Esophagus muscularis mucosa (tissue), 4 donors: ENCODE results near the gene NXPE1. TPM values are rescaled to one million over a fixed set of nuclear protein-coding genes. Genes with fewer than 3 reads are reported as not detected.
A peak's percentile ranks its signal among the peaks of the same experiment; 100 is the strongest.
"Not testable (repeated sequence)": the region's sequence is repeated elsewhere in the genome, so short reads cannot be mapped to it uniquely, and the experiment has no call there.

Source experiments
- DNase-seq: peaks from one replicate; pipeline ENCODE4 v3.0.0-alpha.2; 2017; ENCODE audit errors: extremely low spot score
- H3K27ac ChIP-seq, 4 donors: fragments of 200-600 bp; sonication (generic); replicated peaks in 1 of 4; 1 replicate in 3 of 4; 2 replicates in 1 of 4; pipeline ENCODE4 v1.5.1; 2016 to 2019; ENCODE audit warnings: mild to moderate bottlenecking in 1 of 4
- H3K27me3 ChIP-seq, 4 donors: fragments of 200-600 bp; sonication (generic); one replicate each; pipeline versions ENCODE4 v1.5.1 to v1.6.0; 2016 to 2019
- H3K36me3 ChIP-seq, 4 donors: fragments of 200-600 bp; sonication (generic); one replicate each; pipeline ENCODE4 v1.5.1; 2016 to 2019
- H3K4me1 ChIP-seq, 4 donors: fragments of 200-600 bp; sonication (generic); one replicate each; pipeline ENCODE4 v1.5.1; 2016 to 2019
- H3K4me3 ChIP-seq, 4 donors: fragments of 200-600 bp; sonication (generic); 1 replicate in 2 of 4; 2 replicates in 2 of 4; pipeline ENCODE4 v1.5.1; 2016 to 2019; ENCODE audit warnings: mild to moderate bottlenecking in 4 of 4, moderate library complexity in 1 of 4
- H3K9me3 ChIP-seq, 4 donors: fragments of 200-600 bp; sonication (generic); 1 replicate in 3 of 4; 2 replicates in 1 of 4; pipeline ENCODE4 v1.5.1; 2016 to 2019
- EP300 ChIP-seq: sonication (generic); formaldehyde crosslinking; IDR thresholded peaks from one replicate; pipeline ENCODE4 v1.6.1; 2017; ENCODE audit warnings: antibody characterized with exemption
- POLR2A ChIP-seq: fragments of 450-650 bp; IDR thresholded peaks from one replicate; pipeline ENCODE4 v1.6.1; 2017; ENCODE audit warnings: antibody characterized with exemption, moderate library complexity, mild to moderate bottlenecking, low read depth
- POLR2AphosphoS5 ChIP-seq, 2 donors: sonication (generic); formaldehyde crosslinking; IDR thresholded peaks; one replicate each; pipeline ENCODE4 v1.6.1; 2017; ENCODE audit warnings: antibody characterized with exemption in 2 of 2
- WGBS: methylation state at CpG from one replicate; pipeline ENCODE4 v1.1.5; 2018; 5-methylcytosine and 5-hydroxymethylcytosine counted together
- intact Hi-C: fragments of 100-400 bp; cut with DNase I; formaldehyde crosslinking; loops from one replicate; pipeline ENCODE4 v1.15.1; 2023
- total RNA-seq, 4 donors: library from RNA; depleted of rRNA; stranded (reverse); fragments of >200 nt; gene quantifications; one replicate each; pipeline versions ENCODE4 v1.1.0 to v1.2.1, GENCODE V29; 2016
- TF ChIP-seq, protein P1 (sequence below), 3 experiments: fragments of 200-600 bp in 2 of 3; fragments of 450-650 bp in 1 of 3; sonication (generic) in 2 of 3; IDR thresholded peaks; one replicate each; pipeline ENCODE4 v1.5.1; 2017 to 2019; ENCODE audit warnings: antibody characterized with exemption in 3 of 3, mild to moderate bottlenecking in 2 of 3, moderate library complexity in 1 of 3

The NXPE1 gene
- total RNA-seq, result not detected

DNA sequence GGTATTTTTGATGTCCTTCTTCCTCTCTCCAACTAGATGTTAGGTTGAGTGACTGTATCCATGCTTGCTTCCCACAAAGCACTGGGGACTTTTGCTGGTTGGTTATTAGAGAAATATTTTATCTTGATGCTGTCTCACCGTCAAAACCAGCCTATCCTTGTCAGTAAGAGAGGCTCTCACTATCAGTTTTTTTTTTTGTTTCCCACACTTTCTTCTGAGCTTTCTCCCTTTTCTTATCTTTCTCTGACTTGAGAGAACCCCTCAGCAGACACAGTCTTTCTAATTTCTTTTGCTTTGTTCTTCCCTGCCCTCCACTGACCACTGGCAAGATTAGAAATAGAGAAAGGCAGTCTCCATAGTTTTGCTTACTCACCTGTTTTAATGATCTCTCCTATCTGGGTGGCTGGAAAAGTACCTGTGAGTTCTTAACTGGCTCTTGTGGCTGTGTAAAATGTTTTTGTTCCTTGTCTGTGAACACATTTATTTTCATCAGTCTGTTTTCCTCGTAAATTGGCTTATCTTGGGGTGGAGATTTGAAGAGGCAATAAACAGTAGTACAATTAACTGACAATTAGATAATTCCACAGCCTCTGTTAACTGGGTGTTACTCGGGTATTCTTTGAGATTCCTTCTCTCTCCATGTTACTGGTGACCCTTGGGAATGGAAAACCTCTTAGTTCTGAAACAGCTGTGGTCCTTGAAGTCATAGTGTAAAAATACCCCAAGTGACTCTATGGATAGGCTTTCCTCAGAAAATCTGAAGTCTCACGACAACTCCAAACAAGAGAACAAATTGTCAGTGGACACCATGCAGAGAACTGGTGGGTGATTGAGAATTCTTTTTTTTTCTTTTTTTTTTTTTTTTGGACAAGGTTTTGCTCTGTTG is at the start of gene NXPE1:
NXPE1 (minus strand) TSS at position 457 of the 886 bp plus-strand sequence. CDS start 8,680 bp downstream, outside the sequence.
- Histone ChIP-seq H3K36me3 (no peaks in the 10 kb centered on the region), H3K4me1 (no peaks in the 10 kb centered on the region), H3K4me3 (no peak within 1 kb of the TSS), H3K27ac (no peak within 1 kb of the TSS), H3K9me3 (no peaks in the 10 kb centered on the region), H3K27me3 (no peaks in the 10 kb centered on the region)
- TF ChIP-seq POLR2AphosphoS5 (IDR thresholded peaks at IDR 0.05), result no peak
- TF ChIP-seq EP300, result no peak
- TF ChIP-seq POLR2A, result no peak
- TF ChIP-seq, protein P1, sequence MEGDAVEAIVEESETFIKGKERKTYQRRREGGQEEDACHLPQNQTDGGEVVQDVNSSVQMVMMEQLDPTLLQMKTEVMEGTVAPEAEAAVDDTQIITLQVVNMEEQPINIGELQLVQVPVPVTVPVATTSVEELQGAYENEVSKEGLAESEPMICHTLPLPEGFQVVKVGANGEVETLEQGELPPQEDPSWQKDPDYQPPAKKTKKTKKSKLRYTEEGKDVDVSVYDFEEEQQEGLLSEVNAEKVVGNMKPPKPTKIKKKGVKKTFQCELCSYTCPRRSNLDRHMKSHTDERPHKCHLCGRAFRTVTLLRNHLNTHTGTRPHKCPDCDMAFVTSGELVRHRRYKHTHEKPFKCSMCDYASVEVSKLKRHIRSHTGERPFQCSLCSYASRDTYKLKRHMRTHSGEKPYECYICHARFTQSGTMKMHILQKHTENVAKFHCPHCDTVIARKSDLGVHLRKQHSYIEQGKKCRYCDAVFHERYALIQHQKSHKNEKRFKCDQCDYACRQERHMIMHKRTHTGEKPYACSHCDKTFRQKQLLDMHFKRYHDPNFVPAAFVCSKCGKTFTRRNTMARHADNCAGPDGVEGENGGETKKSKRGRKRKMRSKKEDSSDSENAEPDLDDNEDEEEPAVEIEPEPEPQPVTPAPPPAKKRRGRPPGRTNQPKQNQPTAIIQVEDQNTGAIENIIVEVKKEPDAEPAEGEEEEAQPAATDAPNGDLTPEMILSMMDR (IDR thresholded peaks at IDR 0.05), result no peak
- intact Hi-C loops, result no loop called here
- DNase-seq, result no peak
- 81% methylated on average over 4 of the region's 4 CpGs for WGBS

DNA sequence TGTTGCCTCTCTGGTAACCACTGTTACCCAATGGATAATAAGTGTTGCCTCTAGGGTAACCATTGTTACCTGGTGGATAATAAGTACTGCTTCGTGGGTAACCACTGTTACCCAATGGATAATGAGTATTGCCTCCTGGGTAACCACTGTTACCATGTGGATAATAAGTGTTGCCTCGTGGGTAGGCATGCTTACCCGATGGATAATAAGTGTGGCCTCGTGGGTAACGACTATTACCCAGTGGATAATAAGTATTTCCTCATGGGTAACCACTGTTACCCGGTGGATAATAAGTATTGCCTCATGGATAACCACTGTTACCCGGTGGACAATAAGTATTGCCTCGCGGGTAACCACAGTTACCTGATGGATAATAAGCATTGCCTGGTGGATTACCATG is 49.7 kb upstream of the NXPE1 start:
- TF ChIP-seq EP300, result no peak
- no peak for TF ChIP-seq POLR2AphosphoS5 (IDR thresholded peaks at IDR 0.05)
- no peak for TF ChIP-seq POLR2A
- TF ChIP-seq, protein P1 (IDR thresholded peaks at IDR 0.05), result no peak
- Histone ChIP-seq H3K4me1 (no peaks in the 10 kb centered on the region), H3K27me3 (no peaks in the 10 kb centered on the region), H3K27ac (no peak overlapping the region), H3K4me3 (no peak overlapping the region), H3K9me3 (no peaks in the 10 kb centered on the region), H3K36me3 (no peaks in the 10 kb centered on the region)
- 90% methylated on average over 9 of the region's 9 CpGs for WGBS
- peak; percentile 68 for DNase-seq
- intact Hi-C loops, result no loop called here

DNA sequence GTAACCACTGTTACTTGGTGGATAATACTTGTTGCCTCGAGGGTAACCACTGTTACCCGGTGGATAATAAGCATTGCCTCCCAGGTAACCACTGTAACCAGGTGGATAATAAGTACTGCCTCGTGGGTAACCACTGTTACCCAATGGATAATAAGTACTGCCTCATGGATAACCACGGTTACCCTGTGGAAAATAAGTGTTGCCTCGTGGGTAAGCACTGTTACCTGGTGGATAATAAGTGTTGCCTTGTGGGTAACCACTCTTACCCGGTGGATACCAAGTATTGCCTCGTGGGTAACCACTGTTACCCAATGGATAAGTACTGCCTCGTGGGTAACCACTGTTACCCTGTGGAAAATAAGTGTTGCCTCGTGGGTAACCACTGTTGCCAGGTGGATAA is 48.9 kb upstream of the NXPE1 start:
- H3K27me3 ChIP-seq, DNase-seq: not testable (repeated sequence)
- WGBS, result 75% methylated on average over 9 of the region's 9 CpGs

DNA sequence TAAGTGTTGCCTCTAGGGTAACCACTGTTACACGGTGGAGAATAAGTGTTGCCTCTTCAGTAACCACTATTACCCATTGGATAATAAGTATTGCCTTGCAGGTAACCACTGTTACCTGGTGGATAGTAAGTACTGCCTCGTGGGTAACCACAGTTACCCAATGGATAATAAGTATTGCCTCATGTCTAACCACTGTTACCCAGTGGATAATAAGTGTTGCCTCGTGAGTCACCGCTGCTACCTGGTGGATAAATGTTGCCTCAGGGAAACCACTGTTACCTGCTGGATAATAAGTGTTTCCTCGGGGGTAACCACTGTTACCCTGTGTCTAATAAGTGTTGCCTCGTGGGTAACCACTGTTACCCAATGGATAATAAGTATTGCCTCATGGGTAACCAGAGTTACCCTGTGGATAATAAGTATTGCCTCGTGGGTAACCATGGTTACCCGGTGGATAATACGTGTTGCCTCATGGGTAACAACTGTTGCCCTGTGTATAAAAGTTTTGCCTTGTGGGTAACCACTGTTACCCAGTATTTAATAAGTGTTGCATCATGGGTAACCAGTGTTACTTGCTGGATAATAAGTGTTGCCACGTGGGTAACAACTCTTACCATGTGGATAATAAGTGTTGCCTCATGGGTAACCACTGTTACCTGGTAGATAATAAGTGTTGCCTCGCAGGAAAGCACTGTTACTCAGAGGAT is 48.2 kb upstream of the NXPE1 start:
- H3K27me3 ChIP-seq, result no peaks in the 10 kb centered on the region
- WGBS, result 83% methylated on average over 11 of the region's 11 CpGs
- no peaks in the 10 kb centered on the region for H3K9me3 ChIP-seq
- TF ChIP-seq POLR2A (no peak), POLR2AphosphoS5 (IDR thresholded peaks at IDR 0.05) (no peak), EP300 (no peak)
- TF ChIP-seq, protein P1 (IDR thresholded peaks at IDR 0.05), result no peak
- intact Hi-C loops, result no loop called here
- H3K27ac ChIP-seq, result no peak overlapping the region
- H3K4me1 ChIP-seq, result no peaks in the 10 kb centered on the region
- H3K36me3 ChIP-seq, result no peaks in the 10 kb centered on the region
- DNase-seq, result peak; percentile 45
- H3K4me3 ChIP-seq, result no peak overlapping the region

More for the DNA sequence above, 48.9 kb upstream of the NXPE1 start:
- H3K9me3 ChIP-seq, H3K4me3 ChIP-seq, H3K36me3 ChIP-seq, H3K4me1 ChIP-seq, H3K27ac ChIP-seq, intact Hi-C loops: not testable (repeated sequence)

DNA sequence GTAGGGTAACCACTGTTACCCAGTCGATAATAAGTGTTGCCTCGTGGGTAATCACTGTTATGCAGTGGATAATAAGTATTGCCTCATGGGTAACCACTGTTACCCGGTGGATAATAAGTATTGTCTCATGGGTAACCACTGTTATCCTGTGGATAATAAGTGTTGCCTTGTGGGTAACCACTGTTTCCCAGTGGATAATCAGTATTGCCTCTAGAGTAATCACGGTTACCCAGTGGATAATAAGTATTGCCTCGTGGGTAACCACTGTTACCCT is 47.1 kb upstream of the NXPE1 start:
- H3K27ac ChIP-seq, intact Hi-C loops, H3K4me3 ChIP-seq, H3K36me3 ChIP-seq, H3K27me3 ChIP-seq, H3K4me1 ChIP-seq, H3K9me3 ChIP-seq, DNase-seq: not testable (repeated sequence)
- 89% methylated on average over 5 of the region's 5 CpGs for WGBS
